C4-2B (cell line): Measurements from ENCODE around the gene ACVR1B.

Experiments used
- CTCF ChIP-seq: fragments of 450-650 bp; conservative IDR thresholded peaks from 2 replicates; pipeline ENCODE4 v1.5.1; 2017; ENCODE audit warnings: mild to moderate bottlenecking
- ZFX ChIP-seq: fragments of 450-650 bp; IDR thresholded peaks from 2 replicates; pipeline ENCODE4 v1.6.1; 2017

DNA sequence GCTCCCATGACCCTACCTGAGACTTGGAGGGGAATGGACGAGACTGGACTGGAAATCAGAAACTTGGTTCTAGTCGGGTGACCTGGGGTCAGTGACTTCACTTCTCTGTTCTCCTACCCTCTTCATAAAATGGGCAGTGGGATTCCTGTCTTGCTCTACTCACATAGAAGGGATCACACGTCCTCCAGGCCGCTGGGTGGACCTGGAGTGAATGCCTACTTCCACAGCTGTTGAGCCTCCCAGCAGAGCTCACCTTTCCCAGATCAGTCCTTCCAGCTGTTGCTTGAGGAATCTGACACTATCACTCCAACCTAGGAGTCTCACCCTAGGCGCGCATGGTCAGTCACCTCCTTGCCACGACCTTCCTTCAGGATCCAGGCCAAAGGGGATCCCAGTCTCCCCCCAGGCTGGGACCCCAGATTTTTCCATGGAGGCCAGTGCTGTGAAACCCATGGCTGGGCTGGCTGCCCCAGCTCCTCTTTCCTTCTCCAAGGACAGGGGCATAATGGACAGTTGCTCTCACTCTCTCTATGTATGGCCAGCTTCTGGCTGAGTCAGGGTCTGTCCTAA, 43.6 kb upstream of the ACVR1B start:
- no peak for TF ChIP-seq CTCF
- no peak for TF ChIP-seq ZFX
